Suprapubic skin (tissue), 4 donors: Measurements from ENCODE around the gene EPB41L4A. TPM values are rescaled to one million over a fixed set of nuclear protein-coding genes. Genes with fewer than 3 reads are reported as not detected.

Experiments used
- DNase-seq, 2 donors: peaks; one replicate each; pipeline ENCODE4 v3.0.0-alpha.2; 2019; ENCODE audit warnings: low spot score in 2 of 2
- H3K27ac ChIP-seq: fragments of 200-600 bp; sonication (generic); one replicate; pipeline ENCODE4 v1.5.1; 2019
- H3K27me3 ChIP-seq: fragments of 200-600 bp; sonication (generic); one replicate; pipeline ENCODE4 v1.5.1; 2019
- H3K36me3 ChIP-seq: fragments of 200-600 bp; sonication (generic); one replicate; pipeline ENCODE4 v1.5.1; 2019
- H3K4me1 ChIP-seq: fragments of 200-600 bp; sonication (generic); one replicate; pipeline ENCODE4 v1.5.1; 2019
- H3K4me3 ChIP-seq: fragments of 200-600 bp; sonication (generic); one replicate; pipeline ENCODE4 v1.5.1; 2019; ENCODE audit warnings: mild to moderate bottlenecking
- H3K9me3 ChIP-seq: fragments of 200-600 bp; sonication (generic); one replicate; pipeline ENCODE4 v1.5.1; 2019
- EP300 ChIP-seq: sonication (generic); formaldehyde crosslinking; IDR thresholded peaks from one replicate; pipeline ENCODE4 v1.6.1; 2017; ENCODE audit warnings: antibody characterized with exemption
- POLR2A ChIP-seq, 2 donors: fragments of 450-650 bp; IDR thresholded peaks; one replicate each; pipeline ENCODE4 v1.6.1; 2017; ENCODE audit warnings: antibody characterized with exemption in 2 of 2, mild to moderate bottlenecking in 2 of 2, moderate library complexity in 2 of 2
- POLR2AphosphoS5 ChIP-seq, 3 donors: sonication (generic); formaldehyde crosslinking; IDR thresholded peaks; one replicate each; pipeline ENCODE4 v1.6.1; 2017; ENCODE audit warnings: antibody characterized with exemption in 3 of 3
- WGBS: methylation state at CpG from one replicate; pipeline ENCODE4 v1.1.5; 2018; 5-methylcytosine and 5-hydroxymethylcytosine counted together
- total RNA-seq, 4 donors: library from RNA; depleted of rRNA; stranded (reverse); fragments of >200 nt; gene quantifications; one replicate each; pipeline ENCODE4 v1.1.0, GENCODE V29; 2016
- TF ChIP-seq, protein P1 (sequence below), 2 donors: fragments of 200-600 bp in 1 of 2; fragments of 450-650 bp in 1 of 2; sonication (generic) in 1 of 2; IDR thresholded peaks; one replicate each; pipeline ENCODE4 v1.5.1; 2016 to 2019; ENCODE audit warnings: antibody characterized with exemption in 2 of 2, mild to moderate bottlenecking in 1 of 2, moderate library complexity in 1 of 2

EPB41L4A gene
- total RNA-seq, 4 donors from 2014 or later = 8.5 to 31.9 (median 12.8) TPM

- 96% methylated on average over 3 of the region's 3 CpGs for WGBS
- H3K4me1 ChIP-seq = no peaks in the 10 kb centered on the region
- no peak overlapping the region for H3K4me3 ChIP-seq
- H3K36me3 ChIP-seq = peaks cover 17% of the 10 kb centered on the region
- TF ChIP-seq POLR2A (IDR thresholded peaks at IDR 0.05) = no peak
- no peak for TF ChIP-seq EP300
- H3K9me3 ChIP-seq = no peaks in the 10 kb centered on the region
- H3K27ac ChIP-seq = no peak overlapping the region
- no peaks in the 10 kb centered on the region for H3K27me3 ChIP-seq
- DNase-seq = no peak
Measured at GRCh38 chr5:112201141-112201540, 217.9 kb downstream of the EPB41L4A start.

- H3K36me3 ChIP-seq = peaks cover 19% of the 10 kb centered on the region
- 87% methylated on average over 3 of the region's 3 CpGs for WGBS
Measured at GRCh38 chr5:112200131-112200530, 218.9 kb downstream of the EPB41L4A start.

GRCh38 chr5:112196584-112196983 lies 222.5 kb downstream of the EPB41L4A start:
- 56% methylated on average over 3 of the region's 3 CpGs for WGBS
- TF ChIP-seq EP300 (no peak), POLR2AphosphoS5 (IDR thresholded peaks at IDR 0.05) (no peak), POLR2A (IDR thresholded peaks at IDR 0.05) (no peak)
- TF ChIP-seq, protein P1, sequence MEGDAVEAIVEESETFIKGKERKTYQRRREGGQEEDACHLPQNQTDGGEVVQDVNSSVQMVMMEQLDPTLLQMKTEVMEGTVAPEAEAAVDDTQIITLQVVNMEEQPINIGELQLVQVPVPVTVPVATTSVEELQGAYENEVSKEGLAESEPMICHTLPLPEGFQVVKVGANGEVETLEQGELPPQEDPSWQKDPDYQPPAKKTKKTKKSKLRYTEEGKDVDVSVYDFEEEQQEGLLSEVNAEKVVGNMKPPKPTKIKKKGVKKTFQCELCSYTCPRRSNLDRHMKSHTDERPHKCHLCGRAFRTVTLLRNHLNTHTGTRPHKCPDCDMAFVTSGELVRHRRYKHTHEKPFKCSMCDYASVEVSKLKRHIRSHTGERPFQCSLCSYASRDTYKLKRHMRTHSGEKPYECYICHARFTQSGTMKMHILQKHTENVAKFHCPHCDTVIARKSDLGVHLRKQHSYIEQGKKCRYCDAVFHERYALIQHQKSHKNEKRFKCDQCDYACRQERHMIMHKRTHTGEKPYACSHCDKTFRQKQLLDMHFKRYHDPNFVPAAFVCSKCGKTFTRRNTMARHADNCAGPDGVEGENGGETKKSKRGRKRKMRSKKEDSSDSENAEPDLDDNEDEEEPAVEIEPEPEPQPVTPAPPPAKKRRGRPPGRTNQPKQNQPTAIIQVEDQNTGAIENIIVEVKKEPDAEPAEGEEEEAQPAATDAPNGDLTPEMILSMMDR (IDR thresholded peaks at IDR 0.05) = no peak
- DNase-seq = no peak
- Histone ChIP-seq H3K27me3 (no peaks in the 10 kb centered on the region), H3K9me3 (no peaks in the 10 kb centered on the region), H3K36me3 (peaks cover 13% of the 10 kb centered on the region), H3K4me3 (no peak overlapping the region), H3K4me1 (no peaks in the 10 kb centered on the region), H3K27ac (no peak overlapping the region)

More at GRCh38 chr5:112200131-112200530, 218.9 kb downstream of the EPB41L4A start:
- no peaks in the 10 kb centered on the region for H3K27me3 ChIP-seq
- DNase-seq = no peak
- H3K4me1 ChIP-seq = no peaks in the 10 kb centered on the region
- no peak overlapping the region for H3K4me3 ChIP-seq
- no peak overlapping the region for H3K27ac ChIP-seq
- H3K9me3 ChIP-seq = no peaks in the 10 kb centered on the region
- TF ChIP-seq, protein P1 (IDR thresholded peaks at IDR 0.05) = no peak
- TF ChIP-seq POLR2A (IDR thresholded peaks at IDR 0.05) (no peak), EP300 (no peak), POLR2AphosphoS5 (IDR thresholded peaks at IDR 0.05) (no peak)

GRCh38 chr5:112195924-112196323 lies 223.2 kb downstream of the EPB41L4A start:
- H3K9me3 ChIP-seq = no peaks in the 10 kb centered on the region
- H3K27me3 ChIP-seq = no peaks in the 10 kb centered on the region
- DNase-seq = no peak
- TF ChIP-seq EP300 (no peak), POLR2AphosphoS5 (IDR thresholded peaks at IDR 0.05) (no peak), POLR2A (IDR thresholded peaks at IDR 0.05) (no peak)
- TF ChIP-seq, protein P1 (IDR thresholded peaks at IDR 0.05) = no peak
- no peak overlapping the region for H3K4me3 ChIP-seq
- H3K4me1 ChIP-seq = no peaks in the 10 kb centered on the region
- 88% methylated on average over 4 of the region's 4 CpGs for WGBS
- no peak overlapping the region for H3K27ac ChIP-seq
- peaks cover 10% of the 10 kb centered on the region for H3K36me3 ChIP-seq

DNA sequence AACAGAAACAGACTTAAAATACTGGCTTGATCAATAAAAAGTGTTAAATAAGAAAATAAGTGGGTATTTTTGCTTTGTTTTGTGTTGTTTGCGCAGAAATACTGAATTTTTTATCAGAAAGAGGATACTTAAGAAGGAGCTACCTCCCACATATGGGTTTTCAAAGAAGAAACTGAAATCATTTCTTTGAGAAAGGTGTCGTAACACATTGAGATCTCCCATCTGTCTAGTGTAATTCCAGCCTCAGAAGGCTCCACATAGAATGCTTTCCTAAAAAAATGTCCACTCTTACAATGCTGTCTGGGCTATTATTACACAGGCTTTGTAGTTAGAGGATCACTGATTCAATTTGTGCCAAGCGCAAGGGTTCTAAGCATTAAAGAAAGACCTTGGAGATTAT lies 226.2 kb downstream of the EPB41L4A start:
- H3K36me3 ChIP-seq = peaks cover 8% of the 10 kb centered on the region
- H3K27me3 ChIP-seq = no peaks in the 10 kb centered on the region
- TF ChIP-seq EP300 (no peak), POLR2AphosphoS5 (IDR thresholded peaks at IDR 0.05) (no peak), POLR2A (IDR thresholded peaks at IDR 0.05) (no peak)
- TF ChIP-seq, protein P1 (IDR thresholded peaks at IDR 0.05) = no peak
- DNase-seq = no peak
- H3K4me1 ChIP-seq = no peaks in the 10 kb centered on the region
- no peak overlapping the region for H3K4me3 ChIP-seq
- 95% methylated on average over 3 of the region's 3 CpGs for WGBS
- H3K9me3 ChIP-seq = no peaks in the 10 kb centered on the region
- no peak overlapping the region for H3K27ac ChIP-seq

DNA sequence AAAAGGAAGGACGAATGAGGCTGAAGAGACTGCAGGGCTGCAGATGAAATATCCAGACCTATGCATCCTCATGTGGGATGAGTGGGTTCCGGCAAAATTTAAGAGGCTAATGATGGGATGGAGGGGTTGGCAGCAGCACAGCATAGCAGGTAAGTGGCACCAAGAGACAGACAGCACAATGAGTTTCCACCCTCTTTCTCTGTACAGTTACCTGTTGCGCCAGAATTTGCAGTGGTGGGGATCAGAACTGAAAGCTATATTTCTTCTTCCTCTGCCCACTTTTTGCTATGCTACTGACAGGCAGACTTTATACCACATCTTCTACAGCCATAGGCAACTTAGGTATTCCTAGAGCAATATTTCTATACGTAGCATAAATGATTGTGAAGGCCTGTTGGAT lies 227.0 kb downstream of the EPB41L4A start:
- Histone ChIP-seq H3K36me3 (peaks cover 8% of the 10 kb centered on the region), H3K4me3 (no peak overlapping the region), H3K9me3 (no peaks in the 10 kb centered on the region), H3K27me3 (no peaks in the 10 kb centered on the region), H3K4me1 (no peaks in the 10 kb centered on the region), H3K27ac (no peak overlapping the region)
- TF ChIP-seq, protein P1 (IDR thresholded peaks at IDR 0.05) = no peak
- TF ChIP-seq EP300 = no peak
- TF ChIP-seq POLR2AphosphoS5 (IDR thresholded peaks at IDR 0.05) = no peak
- no peak for TF ChIP-seq POLR2A (IDR thresholded peaks at IDR 0.05)
- 95% methylated on average over 4 of the region's 4 CpGs for WGBS
- DNase-seq = no peak
